GM10266 (cell line): ENCODE results near the gene CCDC47.
"Not testable (repeated sequence)": the region's sequence is repeated elsewhere in the genome, so short reads cannot be mapped to it uniquely, and the experiment has no call there.

ENCODE experiments used
- DNase-seq: peaks from one replicate; pipeline ENCODE4 v3.0.0; 2012; ENCODE audit errors: extremely low spot score
- TF ChIP-seq, protein P1 (sequence below): IDR thresholded peaks from 2 replicates; pipeline ENCODE4 v1.5.1; 2012; ENCODE audit warnings: mild to moderate bottlenecking, low read depth; ENCODE audit not compliant: control insufficient read depth, insufficient read depth; ENCODE audit errors: missing control alignments

CCDC47 gene

GRCh38 chr17:63722403-63722802 is 51.0 kb downstream of the CCDC47 start:
- no peak for DNase-seq
- TF ChIP-seq, protein P1, sequence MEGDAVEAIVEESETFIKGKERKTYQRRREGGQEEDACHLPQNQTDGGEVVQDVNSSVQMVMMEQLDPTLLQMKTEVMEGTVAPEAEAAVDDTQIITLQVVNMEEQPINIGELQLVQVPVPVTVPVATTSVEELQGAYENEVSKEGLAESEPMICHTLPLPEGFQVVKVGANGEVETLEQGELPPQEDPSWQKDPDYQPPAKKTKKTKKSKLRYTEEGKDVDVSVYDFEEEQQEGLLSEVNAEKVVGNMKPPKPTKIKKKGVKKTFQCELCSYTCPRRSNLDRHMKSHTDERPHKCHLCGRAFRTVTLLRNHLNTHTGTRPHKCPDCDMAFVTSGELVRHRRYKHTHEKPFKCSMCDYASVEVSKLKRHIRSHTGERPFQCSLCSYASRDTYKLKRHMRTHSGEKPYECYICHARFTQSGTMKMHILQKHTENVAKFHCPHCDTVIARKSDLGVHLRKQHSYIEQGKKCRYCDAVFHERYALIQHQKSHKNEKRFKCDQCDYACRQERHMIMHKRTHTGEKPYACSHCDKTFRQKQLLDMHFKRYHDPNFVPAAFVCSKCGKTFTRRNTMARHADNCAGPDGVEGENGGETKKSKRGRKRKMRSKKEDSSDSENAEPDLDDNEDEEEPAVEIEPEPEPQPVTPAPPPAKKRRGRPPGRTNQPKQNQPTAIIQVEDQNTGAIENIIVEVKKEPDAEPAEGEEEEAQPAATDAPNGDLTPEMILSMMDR, result no peak

DNA sequence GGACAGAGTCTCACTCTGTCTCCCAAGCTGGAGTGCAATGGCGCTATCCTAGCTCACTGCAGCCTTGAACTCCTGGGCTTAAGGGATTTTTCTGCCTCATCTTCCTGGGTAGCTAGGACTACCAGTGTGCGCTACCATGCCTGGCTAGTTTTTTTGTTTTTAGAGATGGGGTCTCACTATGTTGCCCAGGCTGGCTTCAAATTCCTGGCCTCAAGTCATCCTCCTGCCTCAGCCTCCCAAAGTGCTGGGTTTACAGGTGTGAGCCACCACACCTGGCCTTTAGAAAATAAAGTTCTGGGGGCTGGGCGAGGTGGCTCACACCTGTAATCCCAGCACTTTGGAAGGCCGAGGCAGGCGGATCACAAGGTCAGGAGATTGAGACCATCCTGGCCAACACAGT is 53.2 kb downstream of the CCDC47 start:
- not testable (repeated sequence) for DNase-seq

- DNase-seq, result no peak
- TF ChIP-seq, protein P1, result no peak
Observed at GRCh38 chr17:63718988-63719387, 54.4 kb downstream of the CCDC47 start.

DNA sequence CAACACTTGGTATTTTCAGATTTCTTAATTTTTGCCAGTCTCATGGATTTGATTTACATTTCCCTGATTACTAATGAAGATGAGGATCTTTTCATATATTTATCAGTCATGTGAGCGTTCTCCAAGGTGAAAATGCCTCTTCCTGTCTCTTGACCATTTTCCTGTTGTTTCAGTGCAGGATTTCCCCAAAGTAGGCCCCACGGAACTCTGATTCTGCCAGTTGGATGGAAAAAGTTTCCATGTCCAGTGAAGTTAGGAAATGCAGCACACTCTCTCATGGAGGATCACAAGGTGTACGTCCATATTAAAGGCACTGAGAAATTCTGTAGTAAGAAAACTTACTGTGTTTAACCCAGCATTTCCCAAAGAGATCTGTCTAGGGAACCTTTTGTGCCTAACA is 57.0 kb downstream of the CCDC47 start:
- TF ChIP-seq, protein P1, result no peak
- no peak for DNase-seq

DNA sequence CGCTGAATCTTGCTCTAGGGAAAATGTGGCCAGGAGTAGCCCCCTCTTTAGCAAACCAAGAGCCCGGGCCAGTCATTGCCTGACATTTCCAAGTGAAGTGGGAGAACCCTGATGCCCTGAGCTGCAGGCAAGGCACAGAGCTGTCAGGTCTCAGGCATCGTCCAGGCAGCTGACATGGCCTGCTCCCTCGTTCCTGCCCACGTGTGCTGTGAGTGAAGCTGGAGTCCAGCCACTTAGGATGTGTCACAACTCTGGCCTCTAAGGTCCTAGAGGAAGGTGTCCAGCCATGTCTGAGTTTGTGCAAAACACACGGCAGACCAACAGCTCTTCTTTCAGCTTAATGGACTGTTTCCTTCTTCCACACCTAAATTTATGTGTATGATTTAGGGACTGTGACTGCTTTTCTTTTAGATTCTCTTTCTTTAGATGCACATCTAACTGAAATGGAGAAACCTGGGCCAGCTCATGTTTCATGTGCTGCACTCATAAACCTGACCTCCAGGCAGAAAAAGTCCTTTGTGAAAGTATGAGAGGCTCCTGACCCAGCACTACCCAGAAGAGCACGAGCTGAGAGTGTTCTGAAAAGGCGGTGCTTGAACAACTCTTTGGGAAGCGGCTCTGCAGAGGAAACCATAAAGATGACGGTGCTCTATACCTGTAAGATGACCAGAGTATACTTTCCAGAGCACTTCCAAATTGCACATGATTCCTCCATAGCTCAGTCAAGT is 58.7 kb downstream of the CCDC47 start:
- TF ChIP-seq, protein P1, result no peak
- no peak for DNase-seq

- no peak for DNase-seq
- TF ChIP-seq, protein P1, result no peak
Observed at GRCh38 chr17:63709110-63709509, 64.3 kb downstream of the CCDC47 start.

DNA sequence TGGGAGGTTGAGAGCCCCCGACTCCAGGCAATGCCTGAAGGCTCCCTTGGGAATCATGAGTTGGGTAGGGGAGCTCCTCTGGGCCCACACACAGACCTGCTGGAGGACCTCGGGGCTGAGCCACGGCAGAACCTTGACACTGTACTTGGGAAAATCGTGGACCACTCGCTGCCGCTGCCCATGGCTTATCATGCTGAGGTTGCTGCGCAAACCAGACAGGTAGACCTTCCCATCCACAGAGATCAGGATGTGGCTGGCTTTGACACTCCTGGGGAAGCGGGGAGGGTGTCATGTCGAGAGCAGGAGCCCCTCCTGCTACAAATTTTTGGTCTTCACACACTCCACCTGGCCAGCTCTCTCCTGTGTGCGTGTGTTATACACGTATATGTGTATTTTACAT is 66.2 kb downstream of the CCDC47 start:
- TF ChIP-seq, protein P1, result no peak
- no peak for DNase-seq
